Prostate gland (tissue), 2 donors: ENCODE results near the gene ANGPT4. TPM values are rescaled to one million over a fixed set of nuclear protein-coding genes. Genes with fewer than 3 reads are reported as not detected.

Experiments
- DNase-seq: peaks from one replicate; pipeline ENCODE4 v3.0.0-alpha.2; 2019; ENCODE audit warnings: low spot score
- H3K27ac ChIP-seq, 2 donors: fragments of 200-600 bp; sonication (generic); 2 replicates each; pipeline ENCODE4 v1.5.1; 2017 to 2019
- H3K27me3 ChIP-seq: fragments of 200-600 bp; sonication (generic); replicated peaks from 2 replicates; pipeline ENCODE4 v1.5.1; 2019; ENCODE audit not compliant: insufficient read depth
- H3K36me3 ChIP-seq, 2 donors: fragments of 200-600 bp; sonication (generic); 1 replicate in 1 of 2; 2 replicates in 1 of 2; pipeline versions ENCODE4 v1.5.1 to v1.8.1; 2017 to 2019
- H3K4me1 ChIP-seq: fragments of 200-600 bp; sonication (generic); replicated peaks from 2 replicates; pipeline ENCODE4 v1.5.1; 2019
- H3K4me3 ChIP-seq, 2 donors: fragments of 200-600 bp; sonication (generic); 2 replicates each; pipeline ENCODE4 v1.5.1; 2017 to 2019
- H3K9me3 ChIP-seq: fragments of 200-600 bp; sonication (generic); 2 replicates; pipeline ENCODE4 v1.5.1; 2017
- POLR2A ChIP-seq: fragments of 450-650 bp; IDR thresholded peaks from one replicate; pipeline ENCODE4 v1.6.1; 2016; ENCODE audit warnings: antibody characterized with exemption, mild to moderate bottlenecking
- POLR2AphosphoS5 ChIP-seq: sonication (generic); formaldehyde crosslinking; IDR thresholded peaks from one replicate; pipeline ENCODE4 v1.6.1; 2017; ENCODE audit warnings: antibody characterized with exemption
- WGBS: methylation state at CpG from one replicate; pipeline ENCODE4 v1.1.5; 2018; 5-methylcytosine and 5-hydroxymethylcytosine counted together
- intact Hi-C: fragments of 100-400 bp; cut with DNase I; formaldehyde crosslinking; loops from one replicate; pipeline ENCODE4 v1.14.2; 2022
- total RNA-seq, 2 donors: library from RNA; depleted of rRNA; stranded (reverse); fragments of >200 nt; gene quantifications; one replicate each; pipeline ENCODE4 v1.1.0, GENCODE V29; 2016
- TF ChIP-seq, protein P1 (sequence below), 4 experiments: fragments of 200-600 bp in 2 of 4; fragments of 450-650 bp in 2 of 4; sonication (generic) in 2 of 4; IDR thresholded peaks; 1 replicate in 3 of 4; 2 replicates in 1 of 4; pipeline ENCODE4 v1.5.1; 2016 to 2019; ENCODE audit warnings: antibody characterized with exemption in 4 of 4, mild to moderate bottlenecking in 2 of 4, moderate library complexity in 2 of 4

ANGPT4 gene
- total RNA-seq, 2 donors from 2014 or later, result 0.27 to 1.2 TPM

GRCh38 chr20:869606-870005 lies 46.5 kb downstream of the ANGPT4 start:
- DNase-seq, result no peak
- Histone ChIP-seq H3K36me3 (no peaks in the 10 kb centered on the region), H3K4me3 (no peak overlapping the region), H3K27me3 (no peaks in the 10 kb centered on the region), H3K4me1 (no peaks in the 10 kb centered on the region), H3K27ac (no peak overlapping the region), H3K9me3 (no peaks in the 10 kb centered on the region)
- intact Hi-C loops, result no loop called here
- 83% methylated on average over 5 of the region's 5 CpGs for WGBS
- no peak for TF ChIP-seq POLR2AphosphoS5
- TF ChIP-seq POLR2A, result no peak
- TF ChIP-seq, protein P1, sequence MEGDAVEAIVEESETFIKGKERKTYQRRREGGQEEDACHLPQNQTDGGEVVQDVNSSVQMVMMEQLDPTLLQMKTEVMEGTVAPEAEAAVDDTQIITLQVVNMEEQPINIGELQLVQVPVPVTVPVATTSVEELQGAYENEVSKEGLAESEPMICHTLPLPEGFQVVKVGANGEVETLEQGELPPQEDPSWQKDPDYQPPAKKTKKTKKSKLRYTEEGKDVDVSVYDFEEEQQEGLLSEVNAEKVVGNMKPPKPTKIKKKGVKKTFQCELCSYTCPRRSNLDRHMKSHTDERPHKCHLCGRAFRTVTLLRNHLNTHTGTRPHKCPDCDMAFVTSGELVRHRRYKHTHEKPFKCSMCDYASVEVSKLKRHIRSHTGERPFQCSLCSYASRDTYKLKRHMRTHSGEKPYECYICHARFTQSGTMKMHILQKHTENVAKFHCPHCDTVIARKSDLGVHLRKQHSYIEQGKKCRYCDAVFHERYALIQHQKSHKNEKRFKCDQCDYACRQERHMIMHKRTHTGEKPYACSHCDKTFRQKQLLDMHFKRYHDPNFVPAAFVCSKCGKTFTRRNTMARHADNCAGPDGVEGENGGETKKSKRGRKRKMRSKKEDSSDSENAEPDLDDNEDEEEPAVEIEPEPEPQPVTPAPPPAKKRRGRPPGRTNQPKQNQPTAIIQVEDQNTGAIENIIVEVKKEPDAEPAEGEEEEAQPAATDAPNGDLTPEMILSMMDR (IDR thresholded peaks at IDR 0.05), result no peak

DNA sequence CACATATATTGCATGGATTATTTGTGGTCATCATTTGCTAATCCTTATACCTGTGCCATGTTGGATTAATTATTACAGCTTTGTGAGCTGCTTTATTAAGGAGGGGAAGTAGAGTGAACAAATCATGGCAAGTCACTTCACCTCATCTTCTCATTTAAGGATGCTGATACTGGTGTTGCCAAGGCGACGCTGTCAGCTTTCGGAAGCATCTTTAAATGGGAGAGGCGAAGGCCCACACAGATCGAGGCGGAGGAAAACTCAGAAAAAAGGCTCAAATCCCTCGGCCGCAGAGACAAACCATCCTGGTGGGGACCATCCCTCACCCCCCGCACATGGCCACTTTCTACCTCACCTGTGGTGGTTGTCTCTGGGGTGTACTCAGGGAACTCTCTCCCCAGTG lies 47.9 kb downstream of the ANGPT4 start:
- H3K27me3 ChIP-seq, result no peaks in the 10 kb centered on the region
- H3K27ac ChIP-seq, result no peak overlapping the region
- H3K4me1 ChIP-seq, result no peaks in the 10 kb centered on the region
- H3K36me3 ChIP-seq, result no peaks in the 10 kb centered on the region
- TF ChIP-seq POLR2A (no peak), POLR2AphosphoS5 (no peak)
- TF ChIP-seq, protein P1 (IDR thresholded peaks at IDR 0.05), result no peak
- intact Hi-C loops, result no loop called here
- no peak overlapping the region for H3K4me3 ChIP-seq
- no peaks in the 10 kb centered on the region for H3K9me3 ChIP-seq
- WGBS, result 90% methylated on average over 9 of the region's 9 CpGs
- DNase-seq, result no peak

- WGBS, result 93% methylated on average over 1 of the region's 1 CpG
- TF ChIP-seq POLR2A, result no peak
- TF ChIP-seq POLR2AphosphoS5, result no peak
- TF ChIP-seq, protein P1 (IDR thresholded peaks at IDR 0.05), result no peak
- H3K27ac ChIP-seq, result no peak overlapping the region
- no peak overlapping the region for H3K4me3 ChIP-seq
- intact Hi-C loops, result no loop called here
- H3K36me3 ChIP-seq, result no peaks in the 10 kb centered on the region
- H3K9me3 ChIP-seq, result no peaks in the 10 kb centered on the region
- H3K27me3 ChIP-seq, result no peaks in the 10 kb centered on the region
- DNase-seq, result no peak
- H3K4me1 ChIP-seq, result no peaks in the 10 kb centered on the region
These were observed 50.7 kb downstream of the ANGPT4 start for GRCh38 chr20:865440-865839.

DNA sequence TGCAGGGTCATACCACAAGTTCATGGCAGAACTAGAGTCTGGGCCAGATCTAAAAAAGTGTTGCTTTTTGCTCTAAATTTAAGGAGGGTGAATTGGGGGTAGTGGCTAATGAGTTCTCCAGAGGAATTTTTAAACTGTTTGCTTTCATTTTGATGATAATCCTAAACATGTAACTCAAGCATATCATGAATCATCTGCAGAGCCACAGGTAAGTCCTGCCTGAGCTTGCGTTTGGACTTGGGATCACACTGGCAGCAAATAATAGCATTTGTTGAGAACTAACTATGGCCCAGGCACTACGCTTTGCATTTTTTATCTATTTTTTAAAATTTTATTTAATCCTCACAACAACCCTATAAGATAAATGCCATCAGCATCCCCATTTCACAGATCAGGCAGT lies 55.2 kb downstream of the ANGPT4 start:
- Histone ChIP-seq H3K4me1 (no peaks in the 10 kb centered on the region), H3K9me3 (no peaks in the 10 kb centered on the region), H3K4me3 (no peak overlapping the region), H3K27me3 (no peaks in the 10 kb centered on the region), H3K36me3 (no peaks in the 10 kb centered on the region), H3K27ac (no peak overlapping the region)
- no peak for DNase-seq
- intact Hi-C loops, result no loop called here
- TF ChIP-seq POLR2A (no peak), POLR2AphosphoS5 (no peak)
- TF ChIP-seq, protein P1 (IDR thresholded peaks at IDR 0.05), result no peak
- 59% methylated on average over 2 of the region's 2 CpGs for WGBS

GRCh38 chr20:859751-860231 lies 56.3 kb downstream of the ANGPT4 start:
- Histone ChIP-seq H3K36me3 (no peaks in the 10 kb centered on the region), H3K27ac (no peak overlapping the region), H3K27me3 (no peaks in the 10 kb centered on the region), H3K9me3 (no peaks in the 10 kb centered on the region), H3K4me3 (no peak overlapping the region), H3K4me1 (no peaks in the 10 kb centered on the region)
- 50% methylated on average over 3 of the region's 3 CpGs for WGBS
- DNase-seq, result no peak
- intact Hi-C loops, result no loop called here
- TF ChIP-seq POLR2AphosphoS5 (no peak), POLR2A (no peak)
- TF ChIP-seq, protein P1 (IDR thresholded peaks at IDR 0.05), result no peak
